T-helper 1 cell treated with Interleukin-12 subunit alpha and Interleukin-12 subunit beta and Interleukin-4 antibody, amounts not matched to agents 30 ng/mL and 1 ng/mL, for 36 hours (primary cell): ENCODE data around the gene MIS18BP1. TPM values are rescaled to one million over a fixed set of nuclear protein-coding genes. Genes with fewer than 3 reads are reported as not detected.
"Not testable (repeated sequence)": the region's sequence is repeated elsewhere in the genome, so short reads cannot be mapped to it uniquely, and the experiment has no call there.

Source experiments
- intact Hi-C: fragments of 100-400 bp; cut with micrococcal nuclease; formaldehyde crosslinking; loops from one replicate; pipeline ENCODE4 v1.15.1; 2024
- total RNA-seq: library from RNA; stranded (reverse); gene quantifications from 2 replicates; pipeline ENCODE4 v1.2.3, GENCODE V29; 2022

MIS18BP1 gene
- total RNA-seq, 1 donor from 2014 or later = 86.7 TPM

- intact Hi-C loops = loop anchor here (1.0 kb wide), 1 partner anchor 22 kb away; no protein-coding TSS in a partner anchor
Observed at GRCh38 chr14:45246691-45247090, 6.3 kb downstream of the MIS18BP1 start.

DNA sequence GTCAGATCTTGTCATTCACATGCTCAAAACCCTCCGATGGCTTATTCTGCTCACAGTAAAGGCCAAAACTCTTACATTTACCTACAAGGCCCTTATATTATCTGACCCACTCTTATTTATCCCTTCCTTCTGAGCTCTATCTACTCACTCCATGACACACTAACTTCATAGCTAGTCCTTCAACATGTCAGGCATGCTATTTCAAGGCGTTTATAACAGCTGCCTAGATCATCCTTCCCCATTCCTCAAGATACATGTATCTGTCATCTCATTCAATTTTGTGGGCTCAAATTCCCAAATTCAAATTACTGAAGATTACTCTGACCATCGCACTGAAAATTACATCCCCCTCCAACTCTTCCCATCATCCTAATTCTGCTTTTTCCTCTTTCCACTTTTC lies 6.9 kb downstream of the MIS18BP1 start:
- intact Hi-C loops = loop anchor here (1.0 kb wide), 1 partner anchor 22 kb away; no protein-coding TSS in a partner anchor

GRCh38 chr14:45242706-45243105 lies 10.3 kb downstream of the MIS18BP1 start:
- intact Hi-C loops = no loop called here

- intact Hi-C loops = no loop called here
Observed at GRCh38 chr14:45238988-45239387, 14.0 kb downstream of the MIS18BP1 start.

GRCh38 chr14:45227566-45227965 lies 25.4 kb downstream of the MIS18BP1 start:
- intact Hi-C loops = no loop called here

- intact Hi-C loops = loop anchor here (1.0 to 2.0 kb wide), 5 partner anchors 14 to 138 kb away; partner anchors contain the start of genes FANCM, MIS18BP1 and PRPF39
Observed at GRCh38 chr14:45222485-45223262, 30.3 kb downstream of the MIS18BP1 start.

- intact Hi-C loops = not testable (repeated sequence)
Observed at GRCh38 chr14:45214341-45214740, 38.7 kb downstream of the MIS18BP1 start.

- intact Hi-C loops = not testable (repeated sequence)
Observed at GRCh38 chr14:45213716-45214115, 39.3 kb downstream of the MIS18BP1 start.

GRCh38 chr14:45212231-45212630 lies 40.8 kb downstream of the MIS18BP1 start:
- intact Hi-C loops = no loop called here

DNA sequence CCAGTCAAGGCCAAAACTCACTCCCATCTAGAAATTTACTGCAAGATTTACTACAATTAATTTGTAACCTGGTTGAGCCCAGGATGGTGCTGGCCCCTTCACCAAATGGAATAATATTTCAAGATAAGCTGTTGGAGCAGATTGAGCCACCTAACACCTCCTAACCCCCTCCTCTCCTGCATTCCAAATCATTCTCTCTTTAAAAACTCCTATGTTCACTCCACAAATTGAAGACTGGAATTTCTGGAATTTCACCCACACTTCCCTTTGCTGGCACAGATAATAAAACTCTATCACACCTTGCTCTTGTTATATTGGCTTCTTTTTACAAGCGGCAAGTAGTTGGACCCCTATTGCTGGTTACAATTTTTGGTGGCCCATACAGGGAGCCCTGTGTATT lies 41.7 kb downstream of the MIS18BP1 start:
- intact Hi-C loops = no loop called here

- intact Hi-C loops = no loop called here
Observed at GRCh38 chr14:45210159-45210558, 42.8 kb downstream of the MIS18BP1 start.

DNA sequence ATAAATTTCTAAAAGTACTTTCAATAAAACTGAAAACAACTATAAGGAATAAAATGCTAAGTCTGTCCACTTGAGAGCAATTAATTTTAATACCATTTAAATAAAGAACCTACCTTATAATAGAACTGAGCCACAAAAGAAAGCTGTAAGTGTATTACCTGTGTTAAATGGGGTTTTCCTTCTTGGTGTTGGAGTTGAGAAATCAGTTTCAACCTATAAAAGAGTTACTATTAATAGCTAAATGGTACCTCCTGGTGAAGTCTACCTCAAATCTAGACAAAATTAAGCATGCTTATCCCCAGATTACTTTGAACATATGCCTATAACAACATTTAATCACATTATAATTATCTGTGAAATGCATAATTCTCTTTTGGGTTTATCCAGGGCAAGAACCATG lies 48.8 kb downstream of the MIS18BP1 start:
- intact Hi-C loops = loop anchor here (5.0 kb wide), 2 partner anchors 47 to 242 kb away; partner anchors contain the start of genes KLHL28 and TOGARAM1

GRCh38 chr14:45201905-45202304 lies 51.1 kb downstream of the MIS18BP1 start:
- intact Hi-C loops = loop anchor here (5.0 kb wide), 2 partner anchors 45 to 240 kb away; partner anchors contain the start of genes KLHL28 and TOGARAM1

DNA sequence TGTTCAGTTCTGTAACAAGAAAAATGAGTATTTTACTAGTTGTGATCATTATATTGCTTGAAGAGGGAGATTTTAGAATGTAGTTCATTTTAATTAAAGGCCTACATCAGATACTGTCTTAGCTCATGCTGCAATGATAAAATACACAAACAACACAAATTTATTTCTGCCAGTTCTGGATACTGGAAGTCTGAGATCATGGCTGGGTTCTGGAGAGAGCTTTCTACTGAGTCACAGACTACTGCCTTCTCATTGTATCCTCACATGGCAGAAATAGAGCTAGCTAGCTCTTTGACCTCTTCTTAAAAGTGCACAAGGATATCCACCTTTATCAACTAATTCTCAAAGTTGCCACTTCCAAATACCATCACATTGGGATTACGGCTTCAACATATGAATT lies 53.8 kb downstream of the MIS18BP1 start:
- intact Hi-C loops = no loop called here

GRCh38 chr14:45198551-45198950 lies 54.5 kb downstream of the MIS18BP1 start:
- intact Hi-C loops = no loop called here

- intact Hi-C loops = loop anchor here (2.0 kb wide), 1 partner anchor 58 kb away; the partner anchor contains the start of gene MIS18BP1
Observed at GRCh38 chr14:45194964-45195363, 58.0 kb downstream of the MIS18BP1 start.

GRCh38 chr14:45185100-45185814 lies 67.7 kb downstream of the MIS18BP1 start:
- intact Hi-C loops = no loop called here

DNA sequence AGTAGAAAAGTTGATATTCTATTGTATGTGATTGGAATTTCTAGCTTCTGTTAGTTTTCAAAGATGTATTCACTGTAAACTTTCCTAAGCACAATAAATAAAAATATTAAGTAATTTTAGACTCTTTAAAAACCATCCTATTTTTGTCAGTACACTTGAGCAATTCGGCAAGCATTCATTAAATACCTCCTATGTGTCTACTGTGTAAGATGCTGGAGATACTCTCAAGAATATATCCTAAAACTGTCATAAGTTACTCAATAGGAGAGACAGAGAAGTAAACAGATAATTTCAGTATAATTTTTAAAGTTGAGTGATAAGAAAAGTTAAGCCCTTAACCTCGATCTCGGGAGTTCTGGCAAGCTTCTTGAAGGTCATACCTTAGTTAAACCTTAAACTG lies 71.2 kb downstream of the MIS18BP1 start:
- intact Hi-C loops = no loop called here

- intact Hi-C loops = no loop called here
Observed at GRCh38 chr14:45181329-45181728, 71.7 kb downstream of the MIS18BP1 start.

- intact Hi-C loops = no loop called here
Observed at GRCh38 chr14:45177076-45177475, 75.9 kb downstream of the MIS18BP1 start.

DNA sequence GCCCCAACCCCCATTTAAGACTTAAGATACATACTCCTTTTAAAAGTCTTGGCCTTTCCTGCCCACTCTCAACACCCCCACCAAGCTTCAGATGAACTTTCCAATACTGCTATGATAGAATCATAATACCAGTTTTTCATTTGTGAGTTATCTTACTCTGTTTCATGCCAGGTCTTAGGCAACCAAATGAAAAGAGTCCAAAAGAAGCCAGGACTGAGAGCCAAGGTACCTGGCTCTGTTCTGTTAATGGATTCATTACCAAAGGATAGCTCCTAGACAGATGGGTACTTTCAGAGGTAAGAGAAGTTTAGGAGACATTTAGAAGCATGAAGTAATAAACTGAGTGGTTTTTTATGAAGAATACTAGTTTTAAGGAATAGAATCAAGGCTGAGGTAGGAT lies 83.1 kb downstream of the MIS18BP1 start:
- intact Hi-C loops = no loop called here

DNA sequence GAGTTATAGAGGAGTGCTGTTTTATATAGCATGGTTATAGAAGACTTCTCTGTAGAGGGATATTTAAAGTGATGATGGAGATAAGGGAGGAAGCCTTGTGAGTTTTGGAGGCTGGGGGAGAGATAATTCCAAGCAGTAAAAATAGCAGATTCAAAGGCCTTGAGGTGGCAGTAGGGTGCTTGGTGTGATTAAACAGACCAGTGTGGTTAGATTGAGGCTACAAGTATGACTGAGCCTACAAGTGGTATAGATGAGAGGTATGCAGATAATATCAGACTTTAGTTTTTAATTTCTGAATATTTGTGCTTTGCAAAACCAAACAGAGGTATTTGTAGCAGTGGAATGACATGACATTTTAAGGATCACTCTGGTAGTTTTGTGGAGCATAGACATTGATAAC lies 96.9 kb downstream of the MIS18BP1 start:
- intact Hi-C loops = loop anchor here (1.0 to 5.0 kb wide), 2 partner anchors 46 to 112 kb away; no protein-coding TSS in a partner anchor
